Measurements from ENCODE around the gene CMSS1.
A peak's percentile ranks its signal among the peaks of the same experiment; 100 is the strongest.

GRCh38 chr3:100084100-100084806 lies 266.6 kb downstream of the CMSS1 start:
- TF ChIP-seq, protein P1, sequence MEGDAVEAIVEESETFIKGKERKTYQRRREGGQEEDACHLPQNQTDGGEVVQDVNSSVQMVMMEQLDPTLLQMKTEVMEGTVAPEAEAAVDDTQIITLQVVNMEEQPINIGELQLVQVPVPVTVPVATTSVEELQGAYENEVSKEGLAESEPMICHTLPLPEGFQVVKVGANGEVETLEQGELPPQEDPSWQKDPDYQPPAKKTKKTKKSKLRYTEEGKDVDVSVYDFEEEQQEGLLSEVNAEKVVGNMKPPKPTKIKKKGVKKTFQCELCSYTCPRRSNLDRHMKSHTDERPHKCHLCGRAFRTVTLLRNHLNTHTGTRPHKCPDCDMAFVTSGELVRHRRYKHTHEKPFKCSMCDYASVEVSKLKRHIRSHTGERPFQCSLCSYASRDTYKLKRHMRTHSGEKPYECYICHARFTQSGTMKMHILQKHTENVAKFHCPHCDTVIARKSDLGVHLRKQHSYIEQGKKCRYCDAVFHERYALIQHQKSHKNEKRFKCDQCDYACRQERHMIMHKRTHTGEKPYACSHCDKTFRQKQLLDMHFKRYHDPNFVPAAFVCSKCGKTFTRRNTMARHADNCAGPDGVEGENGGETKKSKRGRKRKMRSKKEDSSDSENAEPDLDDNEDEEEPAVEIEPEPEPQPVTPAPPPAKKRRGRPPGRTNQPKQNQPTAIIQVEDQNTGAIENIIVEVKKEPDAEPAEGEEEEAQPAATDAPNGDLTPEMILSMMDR (IDR thresholded peaks at IDR 0.05; ENCODE audit: insufficient read depth, low read length): no peak
- TF ChIP-seq POLR2AphosphoS5 (IDR thresholded peaks at IDR 0.05; ENCODE audit: low read depth): no peak
- no peak for TF ChIP-seq GABPA (IDR thresholded peaks at IDR 0.05; ENCODE audit: low read depth)
- TF ChIP-seq, protein P2, sequence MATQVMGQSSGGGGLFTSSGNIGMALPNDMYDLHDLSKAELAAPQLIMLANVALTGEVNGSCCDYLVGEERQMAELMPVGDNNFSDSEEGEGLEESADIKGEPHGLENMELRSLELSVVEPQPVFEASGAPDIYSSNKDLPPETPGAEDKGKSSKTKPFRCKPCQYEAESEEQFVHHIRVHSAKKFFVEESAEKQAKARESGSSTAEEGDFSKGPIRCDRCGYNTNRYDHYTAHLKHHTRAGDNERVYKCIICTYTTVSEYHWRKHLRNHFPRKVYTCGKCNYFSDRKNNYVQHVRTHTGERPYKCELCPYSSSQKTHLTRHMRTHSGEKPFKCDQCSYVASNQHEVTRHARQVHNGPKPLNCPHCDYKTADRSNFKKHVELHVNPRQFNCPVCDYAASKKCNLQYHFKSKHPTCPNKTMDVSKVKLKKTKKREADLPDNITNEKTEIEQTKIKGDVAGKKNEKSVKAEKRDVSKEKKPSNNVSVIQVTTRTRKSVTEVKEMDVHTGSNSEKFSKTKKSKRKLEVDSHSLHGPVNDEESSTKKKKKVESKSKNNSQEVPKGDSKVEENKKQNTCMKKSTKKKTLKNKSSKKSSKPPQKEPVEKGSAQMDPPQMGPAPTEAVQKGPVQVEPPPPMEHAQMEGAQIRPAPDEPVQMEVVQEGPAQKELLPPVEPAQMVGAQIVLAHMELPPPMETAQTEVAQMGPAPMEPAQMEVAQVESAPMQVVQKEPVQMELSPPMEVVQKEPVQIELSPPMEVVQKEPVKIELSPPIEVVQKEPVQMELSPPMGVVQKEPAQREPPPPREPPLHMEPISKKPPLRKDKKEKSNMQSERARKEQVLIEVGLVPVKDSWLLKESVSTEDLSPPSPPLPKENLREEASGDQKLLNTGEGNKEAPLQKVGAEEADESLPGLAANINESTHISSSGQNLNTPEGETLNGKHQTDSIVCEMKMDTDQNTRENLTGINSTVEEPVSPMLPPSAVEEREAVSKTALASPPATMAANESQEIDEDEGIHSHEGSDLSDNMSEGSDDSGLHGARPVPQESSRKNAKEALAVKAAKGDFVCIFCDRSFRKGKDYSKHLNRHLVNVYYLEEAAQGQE (IDR thresholded peaks at IDR 0.05; ENCODE audit: insufficient replicate concordance, low read depth): no peak
- peak; percentile 97 for TF ChIP-seq SPI1 (IDR thresholded peaks at IDR 0.05; ENCODE audit: borderline replicate concordance, low read depth)
